Heart right ventricle (tissue), 16 donors: ENCODE measurements around the gene ARID5B. TPM values are rescaled to one million over a fixed set of nuclear protein-coding genes. Genes with fewer than 3 reads are reported as not detected.

Source experiments
- ATAC-seq, 8 donors: fragments of 200-7000 bp; cut with Tn5 transposase; one replicate each; pipeline ENCODE4 v1.9.1; 2020; ENCODE audit warnings: mild to moderate bottlenecking in 8 of 8, moderate library complexity in 8 of 8, moderate number of reproducible peaks in 1 of 8
- DNase-seq, 2 donors: peaks; one replicate each; pipeline ENCODE4 v3.0.0-alpha.2; 2020
- H3K27ac ChIP-seq, 10 donors: fragments of 200-600 bp; sonication (generic) in 2 of 10; one replicate each; pipeline versions ENCODE4 v1.5.0 to v1.8.0; 2020 to 2022; ENCODE audit warnings: mild to moderate bottlenecking in 3 of 10
- H3K27me3 ChIP-seq, 7 donors: fragments of 200-600 bp; one replicate each; pipeline ENCODE4 v1.8.0; 2021 to 2022; ENCODE audit warnings: mild to moderate bottlenecking in 2 of 7
- H3K36me3 ChIP-seq, 9 donors: fragments of 200-600 bp; sonication (generic) in 1 of 9; one replicate each; pipeline versions ENCODE4 v1.5.0 to v1.8.0; 2020 to 2022; ENCODE audit warnings: mild to moderate bottlenecking in 2 of 9
- H3K4me1 ChIP-seq, 9 donors: fragments of 200-600 bp; sonication (generic) in 1 of 9; one replicate each; pipeline versions ENCODE4 v1.5.0 to v1.8.0; 2020 to 2022; ENCODE audit warnings: mild to moderate bottlenecking in 4 of 9
- H3K4me3 ChIP-seq, 10 donors: fragments of 200-600 bp; sonication (generic) in 2 of 10; one replicate each; pipeline versions ENCODE4 v1.5.0 to v1.8.0; 2020 to 2022; ENCODE audit warnings: mild to moderate bottlenecking in 7 of 10, moderate library complexity in 2 of 10
- H3K9me3 ChIP-seq, 11 donors: fragments of 200-600 bp in 10 of 11; sonication (generic) in 2 of 11; one replicate each; pipeline versions ENCODE4 v1.5.0 to v1.8.0; 2013 to 2022; ENCODE audit warnings: mild to moderate bottlenecking in 2 of 11, control low read depth in 1 of 11, moderate library complexity in 1 of 11
- CTCF ChIP-seq, 9 donors: fragments of 200-600 bp; sonication (generic) in 2 of 9; IDR thresholded peaks; one replicate each; pipeline versions ENCODE4 v1.5.0 to v1.8.0; 2021 to 2022; ENCODE audit warnings: antibody characterized with exemption in 9 of 9, mild to moderate bottlenecking in 5 of 9, moderate library complexity in 1 of 9
- WGBS, 2 donors: extraction: QIAGEN DNeasy Blood & Tissue Kit; methylation state at CpG; one replicate each; pipeline ENCODE4 v1.1.7; 2013; ENCODE audit warnings: inconsistent platforms in 1 of 2; 5-methylcytosine and 5-hydroxymethylcytosine counted together
- intact Hi-C, 10 donors: fragments of 100-400 bp; cut with DNase I; formaldehyde crosslinking; loops; one replicate each; pipeline versions ENCODE4 v1.11.1 to v1.14.2; 2022
- polyA plus RNA-seq, 2 donors: library from polyadenylated mRNA; stranded (reverse); fragments of 200-250 nt; gene quantifications; one replicate each; pipeline ENCODE4 v1.2.3, GENCODE V29; 2013
- total RNA-seq, 10 donors: library from RNA; stranded (reverse); fragmentation: NEBNext Ultra II Directional in 3 of 10; extraction: Animal tissue kit (Norgen Biotek cat#: 25700) in 3 of 10; gene quantifications; one replicate each; pipeline versions ENCODE4 v1.2.1 to v1.2.4, GENCODE V29; 2021 to 2023
- donor health status: Arrhythmogenic right ventricular cardiomyopathy.
- donor health status: ischemic (EF 13 %, LVEDD 7.1; RV severe dilation, severe dysfunction).
- donor health status: healthy with polysubstance abuse.
- donor health status: DM: no; HTN: yes; CAD: no.
- donor health status: DM: no; HTN: no; CAD: no.
- donor health status: ischemic (EF 25% LVEDD 6.9; RV normal size, moderate dysfunction).
- donor health status: ischemic (EF 25% LVEDD 5.7; RV mildly dilated, moderate dysfunction).
- donor health status: healthy.
- donor health status: DM: yes; HTN: yes; CAD: no.
- donor health status: Ischemic cardiomyopathy.
- donor health status: ischemic (EF 35%, LVEDD 5.7; RV mildly dilated, moderate dysfunction).
- donor health status: nonischemic (EF 11% LVEDD 7.7; RV severe dilation, severe dysfunction).
- donor health status: DM: yes; HTN: yes; CAD: no.
- donor health status: PGD.
- donor health status: ischemic (EF 29% LVEDD 5.4; RV normal size, mild dysfunction).
- donor health status: nonischemic (EF 23%, LVEDD 6.1; RV moderate dilation, normal function).

The ARID5B gene
- total and polyA plus RNA-seq, 12 donors: 5.3 to 108 (median 25.5) TPM

- DNase-seq (no peak), ATAC-seq (peak in 7 of 8 donors; percentile 2 to 18 (median 7))
- no peaks in the 10 kb centered on the region for H3K9me3 ChIP-seq
- peak overlapping the region; percentile 43 to 94 (median 76) for H3K4me3 ChIP-seq
- H3K27ac ChIP-seq: peak overlapping the region in 9 of 10 donors; percentile 72 to 99 (median 94)
- no peak for TF ChIP-seq CTCF (IDR thresholded peaks at IDR 0.05)
- WGBS, 2 donors: 0 to 1% methylated on average over 14 of the region's 14 CpGs
- H3K4me1 ChIP-seq: peaks cover 6 to 55% (median 24%) of the 10 kb centered on the region in 9 donors
- intact Hi-C loops: loop anchor here in 9 of 10 donors (2.0 to 10.0 kb wide), 11 partner anchors 40 to 341 kb away; no protein-coding TSS in a partner anchor
- no peaks in the 10 kb centered on the region for H3K36me3 ChIP-seq
- H3K27me3 ChIP-seq: no peaks in the 10 kb centered on the region
These were observed 438 bp downstream of the ARID5B start for GRCh38 chr10:61901829-61902444.

GRCh38 chr10:61902445-61903220, 1.1 kb downstream of the ARID5B start:
- peak in 5 of 9 donors; percentile 12 to 50 (median 31) for TF ChIP-seq CTCF (IDR thresholded peaks at IDR 0.05)
- Histone ChIP-seq H3K36me3 (no peaks in the 10 kb centered on the region), H3K4me1 (peaks cover 6 to 48% (median 24%) of the 10 kb centered on the region in 9 donors), H3K9me3 (peaks cover 0 to 2% (median 0%) of the 10 kb centered on the region in 11 donors), H3K27ac (peak overlapping the region; percentile 72 to 99 (median 94)), H3K27me3 (no peaks in the 10 kb centered on the region), H3K4me3 (peak overlapping the region; percentile 43 to 94 (median 76))
- peak in 1 of 2 donors; percentile 56 for DNase-seq
- WGBS, 2 donors: 0 to 1% methylated on average over 25 of the region's 25 CpGs
- peak; percentile 22 to 76 (median 57) for ATAC-seq
- intact Hi-C loops: loop anchor here in 9 of 10 donors (2.0 to 10.0 kb wide), 10 partner anchors 40 to 180 kb away; no protein-coding TSS in a partner anchor

- peak overlapping the region; percentile 72 to 99 (median 94) for H3K27ac ChIP-seq
- peak in 6 of 9 donors; percentile 13 to 49 (median 40) for TF ChIP-seq CTCF (IDR thresholded peaks at IDR 0.05)
- peaks cover 0 to 2% (median 0%) of the 10 kb centered on the region in 11 donors for H3K9me3 ChIP-seq
- peak; percentile 46 to 67 for DNase-seq
- peak; percentile 71 to 90 (median 79) for ATAC-seq
- H3K4me1 ChIP-seq: peaks cover 6 to 41% (median 17%) of the 10 kb centered on the region in 9 donors
- H3K27me3 ChIP-seq: no peaks in the 10 kb centered on the region
- H3K4me3 ChIP-seq: peak overlapping the region; percentile 34 to 94 (median 76)
- no peaks in the 10 kb centered on the region for H3K36me3 ChIP-seq
- 1% methylated on average over 55 to 56 of the region's 56 CpGs for WGBS, 2 donors
- intact Hi-C loops: loop anchor here in 9 of 10 donors (2.0 to 10.0 kb wide), 10 partner anchors 39 to 179 kb away; no protein-coding TSS in a partner anchor
These were observed 1.9 kb downstream of the ARID5B start for GRCh38 chr10:61903221-61903927.
